ENCODE results near the gene MTCL1.

- no peak for TF ChIP-seq POLR2A (IDR thresholded peaks at IDR 0.05)
- TF ChIP-seq CTCF (IDR thresholded peaks at IDR 0.05), result no peak
Observed at GRCh38 chr18:8874872-8875271, 169.5 kb downstream of the MTCL1 start.

Data from heart left ventricle (tissue), 13 donors.